GM13976 (cell line): ENCODE results near the gene SPAAR.
"Not testable (repeated sequence)": the region's sequence is repeated elsewhere in the genome, so short reads cannot be mapped to it uniquely, and the experiment has no call there.

ENCODE experiments used
- DNase-seq: peaks from one replicate; pipeline ENCODE4 v3.0.0; 2012; ENCODE audit warnings: low spot score
- in situ Hi-C: fragments of 300-500 bp; cut with MboI; formaldehyde crosslinking; loops from one replicate; pipeline ENCODE4 v1.12.0; 2022; ENCODE audit warnings: low sequenced_read_pairs, mixed read lengths, inconsistent platforms; ENCODE audit not compliant: unreplicated experiment
- TF ChIP-seq, protein P1 (sequence below): IDR thresholded peaks from 2 replicates; pipeline ENCODE4 v1.5.1; 2012; ENCODE audit warnings: borderline replicate concordance, mild to moderate bottlenecking; ENCODE audit not compliant: insufficient read depth; ENCODE audit errors: extremely low read depth, missing control alignments, control extremely low read depth

Gene SPAAR

DNA sequence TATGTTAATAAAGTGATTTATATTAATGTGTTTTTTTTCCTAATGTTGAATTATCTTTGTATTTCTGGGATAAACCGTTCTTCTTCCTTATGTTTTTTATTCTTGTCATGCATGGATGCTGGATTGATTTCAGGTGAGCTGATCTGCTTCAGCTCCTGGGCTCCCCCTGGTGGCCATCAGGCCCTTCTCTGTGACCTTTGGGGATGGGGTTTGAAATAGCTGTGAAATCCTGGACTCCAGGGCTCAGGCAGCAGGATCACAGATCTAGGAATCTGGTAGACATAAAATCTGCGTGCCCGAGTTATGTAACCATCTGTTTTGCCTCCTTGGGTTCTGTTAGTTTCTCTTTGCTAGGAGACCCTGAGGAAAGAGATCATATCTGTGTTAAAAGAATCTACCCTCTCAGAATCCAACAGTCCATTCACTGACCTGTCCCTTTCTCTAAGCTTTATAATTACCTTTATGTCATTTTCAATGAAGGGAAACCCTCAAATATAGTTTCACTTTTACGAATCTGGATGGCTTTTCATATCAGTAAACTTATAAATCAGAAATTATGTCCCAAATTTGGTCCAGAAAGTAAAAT lies 26.9 kb upstream of the SPAAR start:
- in situ Hi-C loops: loop anchor here (10.0 kb wide), 1 partner anchor 58 kb away; the partner anchor contains the start of genes FAM221B and TMEM8B
- TF ChIP-seq, protein P1, sequence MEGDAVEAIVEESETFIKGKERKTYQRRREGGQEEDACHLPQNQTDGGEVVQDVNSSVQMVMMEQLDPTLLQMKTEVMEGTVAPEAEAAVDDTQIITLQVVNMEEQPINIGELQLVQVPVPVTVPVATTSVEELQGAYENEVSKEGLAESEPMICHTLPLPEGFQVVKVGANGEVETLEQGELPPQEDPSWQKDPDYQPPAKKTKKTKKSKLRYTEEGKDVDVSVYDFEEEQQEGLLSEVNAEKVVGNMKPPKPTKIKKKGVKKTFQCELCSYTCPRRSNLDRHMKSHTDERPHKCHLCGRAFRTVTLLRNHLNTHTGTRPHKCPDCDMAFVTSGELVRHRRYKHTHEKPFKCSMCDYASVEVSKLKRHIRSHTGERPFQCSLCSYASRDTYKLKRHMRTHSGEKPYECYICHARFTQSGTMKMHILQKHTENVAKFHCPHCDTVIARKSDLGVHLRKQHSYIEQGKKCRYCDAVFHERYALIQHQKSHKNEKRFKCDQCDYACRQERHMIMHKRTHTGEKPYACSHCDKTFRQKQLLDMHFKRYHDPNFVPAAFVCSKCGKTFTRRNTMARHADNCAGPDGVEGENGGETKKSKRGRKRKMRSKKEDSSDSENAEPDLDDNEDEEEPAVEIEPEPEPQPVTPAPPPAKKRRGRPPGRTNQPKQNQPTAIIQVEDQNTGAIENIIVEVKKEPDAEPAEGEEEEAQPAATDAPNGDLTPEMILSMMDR: peak; percentile 89
- peak; percentile 76 for DNase-seq

DNA sequence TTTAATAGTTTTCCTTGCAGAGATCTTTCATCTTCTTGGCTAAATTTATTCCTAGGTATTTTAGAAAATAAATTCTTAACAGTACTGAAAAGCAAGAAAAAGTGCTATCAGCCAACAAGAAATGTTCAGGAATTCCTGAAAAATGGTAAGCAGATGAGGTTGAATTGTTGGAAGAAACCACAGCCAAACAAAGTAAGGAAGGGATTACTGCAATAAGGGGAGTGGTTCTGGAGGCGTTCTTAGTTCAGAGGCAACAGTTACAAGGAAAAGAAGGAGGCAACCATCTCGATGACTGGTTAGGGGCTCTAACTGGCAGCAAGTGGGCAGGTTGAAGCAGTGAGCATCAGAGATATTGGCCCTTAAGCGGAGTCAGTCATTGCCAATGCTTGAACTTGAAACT lies 26.3 kb upstream of the SPAAR start:
- in situ Hi-C loops: loop anchor here (10.0 kb wide), 1 partner anchor 58 kb away; the partner anchor contains the start of genes FAM221B and TMEM8B
- TF ChIP-seq, protein P1: no peak
- DNase-seq: no peak

DNA sequence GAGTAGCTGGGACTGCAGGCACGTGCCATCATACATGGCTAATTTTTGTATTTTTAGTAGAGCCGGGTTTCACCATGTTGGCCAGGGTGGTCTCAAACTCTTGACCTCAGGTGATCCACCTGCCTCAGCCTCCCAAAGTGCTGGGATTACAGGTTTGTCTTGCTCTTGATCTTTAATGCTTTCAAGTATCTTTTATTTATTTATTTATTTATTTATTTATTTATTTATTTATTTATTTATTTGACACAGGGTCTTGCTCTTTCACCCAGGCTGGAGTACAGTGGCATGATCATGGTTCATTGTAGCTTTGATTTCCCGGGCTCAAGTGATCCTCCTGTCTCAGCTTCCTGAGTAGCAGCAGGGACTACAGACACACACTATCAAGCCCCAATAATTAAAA lies 24.4 kb upstream of the SPAAR start:
- DNase-seq: not testable (repeated sequence)
- in situ Hi-C loops: loop anchor here (10.0 kb wide), 1 partner anchor 60 kb away; the partner anchor contains the start of genes FAM221B and TMEM8B

DNA sequence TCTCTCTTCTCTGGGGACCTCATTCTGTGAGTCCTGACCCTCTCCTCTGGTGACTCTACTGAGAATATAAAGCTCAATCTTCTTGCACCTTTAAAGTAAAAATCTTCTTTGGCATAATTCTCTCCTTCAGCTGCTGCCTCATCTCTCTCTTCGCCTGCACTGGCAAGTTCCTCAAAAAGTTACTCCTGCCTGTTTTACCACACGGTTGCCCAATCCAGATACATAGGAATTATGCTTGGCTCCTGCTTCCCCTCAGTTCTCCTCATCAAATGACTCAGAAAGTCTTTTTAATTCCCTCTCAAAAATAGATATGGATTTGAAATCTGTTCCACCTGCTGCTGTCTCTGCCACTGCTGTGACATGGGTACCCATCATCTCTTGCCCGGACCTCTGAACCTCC lies 17.6 kb upstream of the SPAAR start:
- TF ChIP-seq, protein P1: no peak
- in situ Hi-C loops: no loop called here
- no peak for DNase-seq

DNA sequence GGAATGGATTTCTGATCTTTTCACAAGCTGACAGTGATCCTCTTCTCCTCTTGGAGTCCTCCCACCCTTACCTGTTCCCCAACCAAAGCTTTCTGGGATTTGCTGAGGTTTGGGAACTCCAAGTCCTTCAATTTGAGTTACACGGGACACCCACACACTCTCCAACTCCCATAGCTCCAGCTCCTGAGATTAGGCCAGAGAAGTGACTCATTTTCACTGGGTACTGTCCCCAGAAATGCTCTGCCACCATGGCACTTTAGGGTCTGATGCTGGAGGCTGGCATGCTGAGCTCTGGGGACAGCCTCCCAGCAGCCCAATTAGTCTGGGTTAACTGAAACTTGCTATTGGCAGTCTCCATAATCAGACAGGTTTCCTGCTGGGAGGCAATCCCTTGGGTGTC lies 17.2 kb upstream of the SPAAR start:
- TF ChIP-seq, protein P1: no peak
- no peak for DNase-seq
- in situ Hi-C loops: no loop called here

DNA sequence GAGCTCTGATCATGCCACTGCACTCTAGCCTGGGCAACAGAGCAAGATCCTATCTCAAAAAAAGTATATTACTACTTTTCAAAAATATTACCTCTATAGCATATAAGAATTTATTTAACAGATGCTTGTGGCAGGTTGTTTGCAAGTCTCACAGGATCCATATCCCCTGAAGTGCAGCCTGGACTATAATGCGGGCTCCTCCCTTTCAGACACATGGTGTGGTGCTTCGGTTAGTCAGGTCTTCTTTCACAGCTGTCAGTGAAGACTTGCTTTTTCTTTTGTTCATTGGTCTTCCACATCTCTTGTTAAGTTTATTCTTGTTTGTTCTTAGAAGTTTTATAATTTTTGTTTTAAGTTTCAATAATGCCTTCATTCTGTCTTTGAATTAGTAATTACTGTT lies 12.7 kb upstream of the SPAAR start:
- in situ Hi-C loops: no loop called here
- TF ChIP-seq, protein P1: no peak
- DNase-seq: no peak

DNA sequence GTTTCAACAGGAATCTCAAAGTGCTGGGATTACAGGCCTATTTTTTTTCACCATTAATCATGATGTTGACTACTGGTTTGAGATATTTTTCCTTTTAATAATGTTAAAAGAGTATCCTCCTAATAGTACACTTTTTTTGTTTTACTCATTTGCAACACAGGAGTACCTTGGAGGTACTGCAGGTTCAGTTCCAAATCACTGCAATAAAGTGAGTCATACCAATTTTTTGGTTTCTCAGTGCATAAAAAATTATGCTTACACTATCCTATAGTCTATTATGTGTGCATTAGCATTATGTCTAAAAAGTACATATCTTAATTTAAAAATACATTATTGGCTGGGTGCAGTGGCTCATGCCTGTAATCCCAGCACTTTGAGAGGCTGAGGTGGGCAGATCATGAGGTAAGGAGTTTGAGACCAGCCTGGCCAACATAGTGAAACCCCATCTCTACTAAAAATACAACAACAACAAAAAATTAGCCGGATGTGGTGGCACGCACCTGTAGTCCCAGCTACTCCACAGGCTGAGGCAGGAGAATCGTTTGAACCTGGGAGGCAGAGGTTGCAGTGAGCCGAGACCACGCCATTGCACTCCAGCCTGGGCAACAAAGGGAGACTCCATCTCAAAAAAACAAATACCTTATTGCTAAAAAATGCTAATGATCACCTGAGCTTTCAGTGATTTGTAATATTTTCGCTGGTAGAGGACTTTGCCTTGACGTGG lies 11.8 kb upstream of the SPAAR start:
- in situ Hi-C loops, DNase-seq: not testable (repeated sequence)

DNA sequence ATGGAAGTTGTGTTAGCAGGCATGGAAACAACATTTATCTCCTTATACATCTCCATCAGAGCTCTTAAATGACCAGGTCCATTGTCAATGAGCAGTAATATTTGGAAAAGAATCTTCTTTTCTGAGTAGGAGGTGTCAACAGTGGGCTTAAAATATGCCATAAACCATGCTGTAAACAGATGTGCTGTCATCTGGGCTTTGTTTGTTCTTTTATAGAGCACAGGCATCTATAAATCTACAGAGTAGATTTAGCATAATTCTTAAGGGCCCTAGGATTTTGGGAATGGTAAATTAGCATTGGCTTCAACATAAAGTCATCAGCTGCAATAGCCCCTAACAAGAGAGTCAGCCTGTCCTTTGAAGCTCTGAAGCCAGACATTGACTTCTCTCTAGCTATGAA lies 11.0 kb upstream of the SPAAR start:
- in situ Hi-C loops: no loop called here
- DNase-seq: no peak
- TF ChIP-seq, protein P1: no peak
